Measurements from ENCODE around the gene SHISA4. TPM values are rescaled to one million over a fixed set of nuclear protein-coding genes. Genes with fewer than 3 reads are reported as not detected.

Gene SHISA4
- total RNA-seq, 1 experiment from 2014 or later: 14.3 TPM

DNA sequence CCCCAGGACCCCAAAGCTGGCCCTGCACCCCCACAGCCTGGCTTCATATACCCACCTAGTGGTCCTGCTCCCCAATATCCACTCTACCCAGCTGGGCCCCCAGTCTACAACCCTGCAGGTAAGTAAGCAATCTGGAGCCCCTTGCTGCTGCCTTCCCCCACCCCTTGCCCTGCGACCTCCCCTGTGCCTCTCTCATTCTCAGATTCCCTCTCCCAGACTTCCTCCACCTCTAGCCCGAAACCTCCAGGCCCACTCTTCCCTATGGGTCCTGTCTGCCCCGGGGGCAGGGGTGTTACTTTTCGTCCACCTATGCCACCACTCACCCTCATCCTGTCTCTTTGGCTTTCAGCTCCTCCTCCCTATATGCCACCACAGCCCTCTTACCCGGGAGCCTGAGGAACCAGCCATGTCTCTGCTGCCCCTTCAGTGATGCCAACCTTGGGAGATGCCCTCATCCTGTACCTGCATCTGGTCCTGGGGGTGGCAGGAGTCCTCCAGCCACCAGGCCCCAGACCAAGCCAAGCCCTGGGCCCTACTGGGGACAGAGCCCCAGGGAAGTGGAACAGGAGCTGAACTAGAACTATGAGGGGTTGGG, 2.9 kb downstream of the SHISA4 start:
- no peaks in the 10 kb centered on the region for H3K36me3 ChIP-seq (ENCODE audit: low read depth, low read length)
- H3K27me3 ChIP-seq (ENCODE audit: low read length): no peaks in the 10 kb centered on the region
- H4K20me1 ChIP-seq (ENCODE audit: low read length): no peaks in the 10 kb centered on the region
- no peak overlapping the region for H3K27ac ChIP-seq (ENCODE audit: low read length)
- no peak overlapping the region for H3K9ac ChIP-seq (ENCODE audit: low read length)
- H2AFZ ChIP-seq (ENCODE audit: low read length): no peak overlapping the region
- ATAC-seq (no peak), DNase-seq (no peak)
- H3K79me2 ChIP-seq (ENCODE audit: low read length): no peaks in the 10 kb centered on the region
- BruUV-seq (replicated peaks): no TSS peak
- H3K4me3 ChIP-seq (ENCODE audit: low read length): no peak overlapping the region
- H3K9me3 ChIP-seq (ENCODE audit: low read length): no peaks in the 10 kb centered on the region
- H3K9me2 ChIP-seq (replicated peaks; ENCODE audit: low read length): no peaks in the 10 kb centered on the region
- intact Hi-C loops (cut with micrococcal nuclease): no loop called here
- POLR2A ChIA-PET (ENCODE audit: unreplicated experiment): no interaction called here
- CTCF ChIA-PET: no interaction called here
- no peak overlapping the region for H3K4me2 ChIP-seq (ENCODE audit: low read length)
- TF ChIP-seq, protein P1, sequence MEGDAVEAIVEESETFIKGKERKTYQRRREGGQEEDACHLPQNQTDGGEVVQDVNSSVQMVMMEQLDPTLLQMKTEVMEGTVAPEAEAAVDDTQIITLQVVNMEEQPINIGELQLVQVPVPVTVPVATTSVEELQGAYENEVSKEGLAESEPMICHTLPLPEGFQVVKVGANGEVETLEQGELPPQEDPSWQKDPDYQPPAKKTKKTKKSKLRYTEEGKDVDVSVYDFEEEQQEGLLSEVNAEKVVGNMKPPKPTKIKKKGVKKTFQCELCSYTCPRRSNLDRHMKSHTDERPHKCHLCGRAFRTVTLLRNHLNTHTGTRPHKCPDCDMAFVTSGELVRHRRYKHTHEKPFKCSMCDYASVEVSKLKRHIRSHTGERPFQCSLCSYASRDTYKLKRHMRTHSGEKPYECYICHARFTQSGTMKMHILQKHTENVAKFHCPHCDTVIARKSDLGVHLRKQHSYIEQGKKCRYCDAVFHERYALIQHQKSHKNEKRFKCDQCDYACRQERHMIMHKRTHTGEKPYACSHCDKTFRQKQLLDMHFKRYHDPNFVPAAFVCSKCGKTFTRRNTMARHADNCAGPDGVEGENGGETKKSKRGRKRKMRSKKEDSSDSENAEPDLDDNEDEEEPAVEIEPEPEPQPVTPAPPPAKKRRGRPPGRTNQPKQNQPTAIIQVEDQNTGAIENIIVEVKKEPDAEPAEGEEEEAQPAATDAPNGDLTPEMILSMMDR (conservative IDR thresholded peaks at IDR 0.05; ENCODE audit: low read depth, low read length): no peak
- TF ChIP-seq EZH2phosphoT487 (IDR thresholded peaks at IDR 0.05; ENCODE audit: borderline replicate concordance, low read length): no peak
- no peak for TF ChIP-seq EZH2 (IDR thresholded peaks at IDR 0.05; ENCODE audit: low read length, unreplicated experiment)
- no peaks in the 10 kb centered on the region for H3F3A ChIP-seq (ENCODE audit: low read length, unreplicated experiment)
- peaks cover 9% of the 10 kb centered on the region; the same call in 1 of the 2 replicates for H3K4me1 ChIP-seq (ENCODE audit: insufficient read depth, low read length)

DNA sequence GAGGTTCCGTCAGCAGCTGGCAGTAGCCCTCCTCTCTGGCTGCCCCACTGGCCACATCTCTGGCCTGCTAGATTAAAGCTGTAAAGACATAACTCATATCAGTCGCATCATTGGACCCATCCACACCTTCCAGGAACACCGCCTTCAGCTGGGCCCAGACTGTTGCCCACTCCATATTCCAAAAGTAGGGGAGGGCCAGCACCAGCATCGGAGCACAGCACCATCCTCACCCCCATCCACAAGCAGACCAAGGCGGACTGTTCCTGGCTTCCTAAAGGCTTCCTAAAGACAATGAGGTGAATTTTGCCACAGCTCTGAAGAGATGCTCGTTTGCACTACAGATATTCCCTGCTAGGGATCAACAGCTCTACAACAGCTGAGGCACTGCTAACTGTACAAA, 3.5 kb downstream of the SHISA4 start:
- ATAC-seq: no peak
- H3K27ac ChIP-seq (ENCODE audit: low read length): no peak overlapping the region
- no peaks in the 10 kb centered on the region for H3K27me3 ChIP-seq (ENCODE audit: low read length)
- TF ChIP-seq EZH2phosphoT487 (IDR thresholded peaks at IDR 0.05; ENCODE audit: borderline replicate concordance, low read length) (no peak), EZH2 (IDR thresholded peaks at IDR 0.05; ENCODE audit: low read length, unreplicated experiment) (no peak)
- TF ChIP-seq, protein P1 (conservative IDR thresholded peaks at IDR 0.05; ENCODE audit: low read depth, low read length): no peak
- H3K4me3 ChIP-seq (ENCODE audit: low read length): no peak overlapping the region
- POLR2A ChIA-PET (ENCODE audit: unreplicated experiment): no interaction called here
- no peak for DNase-seq
- H3K4me2 ChIP-seq (ENCODE audit: low read length): no peak overlapping the region
- intact Hi-C loops (cut with micrococcal nuclease): no loop called here
- no peak overlapping the region for H2AFZ ChIP-seq (ENCODE audit: low read length)
- no peaks in the 10 kb centered on the region for H3K36me3 ChIP-seq (ENCODE audit: low read depth, low read length)
- no peak overlapping the region for H3K9ac ChIP-seq (ENCODE audit: low read length)
- H3K9me2 ChIP-seq (replicated peaks; ENCODE audit: low read length): no peaks in the 10 kb centered on the region
- no peaks in the 10 kb centered on the region for H3K79me2 ChIP-seq (ENCODE audit: low read length)
- no peaks in the 10 kb centered on the region for H3F3A ChIP-seq (ENCODE audit: low read length, unreplicated experiment)
- CTCF ChIA-PET: no interaction called here
- no peaks in the 10 kb centered on the region for H4K20me1 ChIP-seq (ENCODE audit: low read length)
- H3K9me3 ChIP-seq (ENCODE audit: low read length): no peaks in the 10 kb centered on the region
- no TSS peak for BruUV-seq (replicated peaks)
- peaks cover 15% of the 10 kb centered on the region; the same call in 1 of the 2 replicates for H3K4me1 ChIP-seq (ENCODE audit: insufficient read depth, low read length)

DNA sequence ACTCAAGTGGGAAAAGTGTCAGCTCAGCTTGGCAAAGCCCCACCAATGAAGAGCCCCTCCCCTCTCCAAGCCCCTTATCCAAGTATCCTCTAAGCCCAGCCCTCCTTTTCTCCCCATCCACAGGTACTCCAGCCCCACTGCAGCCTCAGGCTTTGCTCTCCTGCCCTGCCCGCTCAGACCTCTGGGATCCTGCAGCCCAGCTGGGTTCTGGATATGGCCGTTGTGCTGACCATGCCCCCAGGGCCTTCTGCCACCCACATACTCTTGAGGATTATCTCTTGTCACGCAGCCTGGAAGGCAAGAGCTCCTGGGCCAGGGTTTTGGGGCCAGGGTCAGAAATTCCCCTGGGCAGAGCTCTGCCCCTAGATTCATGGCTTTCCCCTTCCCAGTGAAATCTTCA, 4.7 kb downstream of the SHISA4 start:
- H4K20me1 ChIP-seq (ENCODE audit: low read length): no peaks in the 10 kb centered on the region
- H3K4me1 ChIP-seq (ENCODE audit: insufficient read depth, low read length): peaks cover 13% of the 10 kb centered on the region; the same call in 1 of the 2 replicates
- DNase-seq: no peak
- H2AFZ ChIP-seq (ENCODE audit: low read length): no peak overlapping the region
- ATAC-seq: no peak
- no peaks in the 10 kb centered on the region for H3K27me3 ChIP-seq (ENCODE audit: low read length)
- H3K27ac ChIP-seq (ENCODE audit: low read length): no peak overlapping the region
- no peaks in the 10 kb centered on the region for H3K36me3 ChIP-seq (ENCODE audit: low read depth, low read length)
- TF ChIP-seq EZH2phosphoT487 (IDR thresholded peaks at IDR 0.05; ENCODE audit: borderline replicate concordance, low read length) (no peak), EZH2 (IDR thresholded peaks at IDR 0.05; ENCODE audit: low read length, unreplicated experiment) (no peak)
- TF ChIP-seq, protein P1 (conservative IDR thresholded peaks at IDR 0.05; ENCODE audit: low read depth, low read length): no peak
- H3F3A ChIP-seq (ENCODE audit: low read length, unreplicated experiment): no peaks in the 10 kb centered on the region
- no peak overlapping the region for H3K4me3 ChIP-seq (ENCODE audit: low read length)
- H3K4me2 ChIP-seq (ENCODE audit: low read length): no peak overlapping the region
- no peaks in the 10 kb centered on the region for H3K9me3 ChIP-seq (ENCODE audit: low read length)
- no TSS peak for BruUV-seq (replicated peaks)
- H3K9me2 ChIP-seq (replicated peaks; ENCODE audit: low read length): no peaks in the 10 kb centered on the region
- CTCF ChIA-PET: no interaction called here
- no peak overlapping the region for H3K9ac ChIP-seq (ENCODE audit: low read length)
- H3K79me2 ChIP-seq (ENCODE audit: low read length): no peaks in the 10 kb centered on the region
- intact Hi-C loops (cut with micrococcal nuclease): no loop called here
- POLR2A ChIA-PET (ENCODE audit: unreplicated experiment): no interaction called here

Measured in PC-3 (cell line).